GM20431 (cell line): ENCODE measurements around the gene EXOSC6.
"Not testable (repeated sequence)": the region's sequence is repeated elsewhere in the genome, so short reads cannot be mapped to it uniquely, and the experiment has no call there.

ENCODE experiments used
- in situ Hi-C: fragments of 300-500 bp; cut with MseI, MboI; formaldehyde crosslinking; loops from one replicate; pipeline ENCODE4 v1.15.0; 2020; ENCODE audit warnings: low sequenced_read_pairs; ENCODE audit not compliant: unreplicated experiment

EXOSC6 gene

DNA sequence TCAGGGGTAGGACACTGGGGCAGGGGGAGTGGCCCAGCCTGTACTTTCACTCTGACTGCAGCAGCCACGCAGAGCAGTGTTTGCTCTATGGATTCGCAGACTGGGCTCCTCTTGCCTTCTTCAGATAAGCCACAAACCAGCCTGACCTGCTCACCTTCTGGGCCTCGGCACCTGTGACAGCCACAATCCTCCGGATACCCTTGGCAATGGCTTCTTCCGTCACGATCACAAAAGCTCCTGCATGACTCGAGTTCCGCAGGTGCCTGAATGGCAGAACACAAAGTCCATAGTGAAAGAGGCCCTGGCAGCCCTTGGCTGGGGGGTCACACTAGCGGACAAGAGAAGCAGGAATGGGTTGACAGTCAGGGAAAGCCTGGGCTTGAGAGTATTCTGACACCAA, 3.8 kb upstream of the EXOSC6 start:
- in situ Hi-C loops = no loop called here

DNA sequence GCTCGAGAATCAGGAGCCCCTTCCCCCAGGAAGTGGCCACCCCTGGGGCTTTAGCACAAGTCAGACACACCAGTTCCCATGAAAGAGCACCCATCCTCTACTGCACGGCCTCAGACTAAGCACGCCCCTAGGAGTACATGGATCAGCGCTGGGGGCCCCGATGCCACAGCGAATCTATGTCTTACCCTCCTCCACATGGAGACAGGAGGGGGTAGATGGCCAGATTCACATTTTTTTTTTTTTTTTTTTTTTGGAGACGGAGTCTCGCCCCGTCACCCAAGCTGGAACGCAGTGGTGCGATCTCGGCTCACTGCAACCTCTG, 3.2 kb upstream of the EXOSC6 start:
- in situ Hi-C loops = no loop called here

DNA sequence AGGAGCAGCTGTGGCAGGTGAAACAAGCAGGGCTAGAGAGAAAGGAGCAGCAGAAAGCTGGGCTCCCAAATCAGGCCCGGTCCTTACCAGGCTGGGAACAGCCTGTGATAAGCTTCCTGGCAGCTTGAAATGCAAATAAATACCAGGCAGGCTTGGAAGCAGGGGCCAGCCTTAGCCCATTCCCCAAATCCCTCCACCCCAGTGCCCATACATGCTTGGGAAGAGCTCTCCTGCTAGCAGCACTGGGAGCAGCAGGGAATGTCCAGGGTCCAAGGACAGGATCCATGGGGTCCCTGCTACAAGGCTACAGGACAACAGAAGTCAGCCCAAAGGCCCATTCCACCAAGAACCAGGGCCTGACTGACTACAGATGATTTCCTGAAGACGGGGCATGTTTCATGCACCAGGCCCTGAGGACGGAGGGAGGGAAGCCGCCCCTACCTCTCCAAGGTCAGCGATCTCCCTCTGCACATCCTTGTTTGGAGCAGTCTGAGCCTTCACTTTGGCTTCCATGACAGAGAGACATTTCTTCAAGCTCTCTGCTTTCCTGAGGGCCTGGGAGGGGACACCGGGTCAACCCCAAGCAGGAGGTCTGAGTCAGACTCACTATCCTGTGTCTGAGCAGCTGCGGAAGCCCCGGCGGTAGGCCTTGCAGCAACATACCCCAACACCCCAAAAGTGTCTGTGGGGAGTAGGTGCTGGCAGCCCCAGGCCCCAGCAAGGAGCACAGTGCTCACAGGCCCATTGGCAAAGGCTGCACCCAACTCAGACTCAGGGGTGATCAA, 2.6 kb upstream of the EXOSC6 start:
- in situ Hi-C loops = no loop called here

DNA sequence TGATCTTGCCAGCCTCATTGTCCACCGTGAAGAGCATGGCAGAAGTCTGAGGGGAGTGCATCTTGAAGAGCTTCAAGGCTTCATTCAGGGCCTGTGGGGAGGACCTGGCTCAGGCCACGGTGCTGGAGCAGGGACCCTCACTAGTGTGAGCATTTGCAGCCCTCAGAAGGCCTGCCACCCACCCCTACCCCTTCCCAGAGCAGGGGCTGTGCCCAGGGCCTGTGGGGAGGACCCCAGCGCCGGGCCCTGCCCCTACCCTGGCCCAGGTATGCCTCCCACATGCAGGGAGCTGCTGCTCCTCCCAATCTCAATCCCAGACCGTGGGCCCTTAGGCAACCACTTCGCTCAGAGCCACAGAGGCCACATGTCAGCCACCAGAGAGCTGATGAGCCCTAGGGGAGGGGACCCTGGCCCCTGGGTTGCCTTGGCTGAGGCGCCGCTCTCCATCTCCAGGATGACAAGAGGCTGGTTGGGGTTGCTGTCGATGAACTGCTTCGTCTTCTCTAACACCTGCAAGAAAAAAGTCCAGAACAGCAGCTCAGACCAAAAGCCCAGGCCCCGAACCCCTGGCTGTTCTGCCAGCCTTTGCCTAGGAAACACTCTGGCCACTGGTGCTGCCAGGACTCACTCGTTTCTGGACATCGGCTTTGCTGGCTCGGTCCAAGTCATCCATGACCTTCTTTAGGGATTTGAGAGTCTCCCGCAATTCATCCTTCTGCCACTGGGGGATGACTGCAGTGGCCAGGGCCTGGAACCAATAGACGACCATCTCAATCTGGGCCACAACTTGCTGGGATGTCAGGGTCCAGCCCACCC, 1.8 kb upstream of the EXOSC6 start:
- in situ Hi-C loops = no loop called here

DNA sequence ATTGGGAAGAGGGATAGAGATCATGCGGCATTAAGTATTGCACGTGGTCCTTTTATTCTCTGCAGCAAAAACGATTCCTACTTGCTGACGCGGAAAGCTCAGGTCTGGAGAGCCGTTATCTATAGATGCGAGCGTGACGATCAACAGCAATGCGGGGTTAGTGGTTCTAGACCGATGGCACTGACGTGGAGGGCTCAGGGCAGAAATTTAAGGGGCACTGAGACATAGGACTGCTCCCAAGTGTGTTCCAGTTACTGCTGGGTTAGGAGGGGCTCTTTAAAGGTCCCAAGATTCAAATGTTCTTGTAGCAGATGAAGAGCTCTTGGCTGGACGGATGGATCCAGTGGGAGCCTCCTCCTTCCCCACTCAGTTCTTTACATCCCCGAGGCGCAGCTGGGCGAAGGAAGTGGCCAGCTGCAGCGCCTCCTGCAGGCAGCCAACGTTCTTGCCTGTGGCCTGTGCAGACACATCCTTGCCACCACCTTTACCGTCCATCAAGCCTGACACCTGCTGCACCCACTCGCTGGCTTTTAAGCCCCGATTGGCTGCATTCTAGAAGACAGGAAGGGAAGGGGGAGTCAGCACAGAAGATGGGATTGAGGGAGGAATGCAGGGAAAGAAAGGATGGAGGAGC, 732 bp upstream of the EXOSC6 start:
- in situ Hi-C loops = no loop called here

DNA sequence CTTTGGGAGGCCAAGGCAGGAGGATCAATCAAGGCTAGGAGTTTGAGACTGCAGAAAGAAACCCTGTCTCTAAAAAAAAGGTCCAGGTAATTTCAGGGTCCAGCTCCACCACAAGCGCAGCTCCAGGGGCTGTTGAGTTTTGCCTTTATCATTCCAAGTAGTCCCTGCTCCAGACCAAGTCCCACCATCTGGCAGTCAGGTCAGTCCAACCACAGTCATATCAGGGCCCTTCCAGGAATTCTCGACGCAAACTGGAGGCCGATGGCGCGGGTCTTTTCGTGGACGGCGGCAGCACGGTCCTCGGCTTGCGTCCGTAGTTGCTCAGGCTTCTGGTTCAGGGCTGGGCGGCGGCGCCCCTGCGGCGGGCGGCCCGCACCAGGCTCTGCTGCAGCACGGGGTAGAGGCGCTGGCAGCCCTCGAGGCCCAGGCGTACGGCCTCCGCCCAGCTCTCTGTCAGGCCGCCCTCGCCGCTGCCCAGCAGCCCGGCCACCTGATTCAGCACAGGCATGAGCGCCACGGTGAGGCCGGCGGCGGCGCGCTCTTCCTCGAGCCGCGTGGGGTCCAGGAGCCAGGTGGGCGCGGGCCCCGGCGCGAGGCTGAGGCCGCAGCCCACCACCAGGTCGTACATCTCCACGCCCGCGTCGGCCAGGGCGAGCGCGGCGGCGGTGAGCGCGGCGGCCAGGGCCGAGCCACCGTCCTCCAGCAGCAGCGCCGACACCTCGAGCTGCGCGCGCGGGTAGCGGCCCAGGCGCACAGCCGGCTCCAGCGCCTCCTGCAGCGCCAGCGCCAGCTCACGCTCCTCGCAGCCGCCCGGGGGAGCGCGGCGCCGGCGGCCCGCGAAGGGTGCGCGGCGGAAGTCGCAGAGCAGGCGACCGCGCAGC, 752 bp downstream of the EXOSC6 start:
- in situ Hi-C loops = no loop called here

DNA sequence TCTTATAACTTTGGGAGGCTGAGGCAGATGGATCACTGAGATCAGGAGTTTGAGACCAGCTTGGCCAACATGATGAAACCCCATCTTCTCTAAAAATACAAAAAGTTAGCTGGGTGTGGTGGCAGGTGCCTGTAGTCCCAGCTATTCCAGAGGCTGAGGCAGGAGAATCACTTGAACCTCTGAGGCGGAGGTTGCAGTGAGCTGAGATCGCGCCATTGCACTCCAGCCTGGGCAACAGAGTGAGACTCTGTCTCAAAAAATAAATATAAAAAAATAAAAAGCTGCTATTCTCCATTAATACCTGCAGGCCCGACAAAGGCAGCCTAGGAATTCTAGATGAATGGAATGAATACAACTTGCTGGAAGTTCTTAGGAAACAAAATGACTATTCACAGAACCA, 2.0 kb downstream of the EXOSC6 start:
- in situ Hi-C loops = not testable (repeated sequence)

DNA sequence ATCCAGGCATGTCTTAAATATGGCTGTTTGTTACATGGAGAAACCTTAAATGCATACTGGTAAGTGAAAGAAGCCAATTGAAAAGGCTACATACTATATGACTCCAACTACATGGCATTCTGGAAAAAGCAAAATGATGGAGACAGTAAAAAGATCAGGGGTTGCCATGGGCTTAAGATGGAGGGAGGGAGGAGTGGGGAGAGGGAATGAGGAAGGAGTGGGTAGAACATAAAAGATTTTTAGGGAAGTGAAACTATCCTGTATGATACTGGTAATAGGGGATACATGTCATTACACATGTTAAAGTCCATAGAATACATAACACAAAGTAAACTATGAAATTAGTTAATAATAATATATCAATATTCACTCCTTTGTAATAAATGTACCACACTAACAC, 13.0 kb downstream of the EXOSC6 start:
- in situ Hi-C loops = not testable (repeated sequence)

DNA sequence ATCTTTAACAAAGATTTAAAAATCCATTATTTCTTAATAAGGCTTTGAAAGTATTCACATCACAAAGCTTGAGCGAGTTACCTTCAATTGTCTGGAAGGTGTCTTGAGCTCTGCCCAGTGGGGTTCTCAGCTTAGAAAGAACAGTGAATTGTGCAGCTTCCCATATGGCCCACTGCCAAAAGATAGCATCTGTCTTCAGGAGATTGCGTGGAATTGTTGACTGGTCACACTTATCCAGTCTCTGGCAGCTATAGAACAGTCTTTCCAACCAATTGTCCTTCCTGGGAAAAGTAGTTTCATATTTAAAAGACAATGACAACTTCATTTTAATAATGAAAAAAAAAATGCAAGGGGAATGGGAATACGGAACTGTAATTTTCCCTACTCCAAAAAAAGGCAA, 19.9 kb downstream of the EXOSC6 start:
- in situ Hi-C loops = not testable (repeated sequence)

DNA sequence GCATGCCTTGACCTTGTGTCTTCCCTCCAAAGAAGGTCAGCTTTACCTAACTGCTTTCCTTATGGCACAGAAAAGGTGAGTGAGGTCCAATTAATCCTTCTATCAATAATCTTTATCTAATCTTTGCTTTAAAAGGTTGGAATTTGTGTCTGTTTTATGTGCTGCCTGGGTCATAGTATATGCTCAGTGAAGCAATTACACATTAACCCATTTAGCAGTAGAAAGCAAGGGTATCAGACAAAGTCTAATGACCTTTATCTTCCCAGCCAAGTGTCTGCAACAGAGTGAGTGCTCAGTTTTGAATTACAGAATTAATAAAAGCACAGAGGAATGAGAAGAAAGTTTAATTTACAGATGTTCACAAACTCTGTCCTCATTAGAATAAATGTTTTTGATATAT, 25.7 kb downstream of the EXOSC6 start:
- in situ Hi-C loops = not testable (repeated sequence)

DNA sequence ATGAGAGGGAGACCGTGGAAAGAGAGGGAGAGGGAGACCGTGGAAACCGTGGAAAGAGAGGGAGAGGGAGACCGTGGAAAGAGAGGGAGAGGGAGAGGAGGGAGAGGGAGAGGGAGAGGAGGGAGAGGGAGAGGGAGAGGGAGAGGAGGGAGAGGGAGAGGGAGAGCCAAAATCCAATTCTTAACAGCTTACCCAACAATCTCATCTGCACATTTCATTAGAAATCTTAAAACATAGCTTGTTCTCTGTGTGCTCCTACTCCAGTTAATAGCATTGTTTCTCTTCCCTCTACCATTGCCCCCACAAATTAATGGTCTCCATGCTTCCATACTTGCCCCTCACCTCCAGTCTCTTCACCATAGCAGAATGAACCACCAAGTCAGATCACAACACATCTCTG, 26.3 kb downstream of the EXOSC6 start:
- in situ Hi-C loops = not testable (repeated sequence)

DNA sequence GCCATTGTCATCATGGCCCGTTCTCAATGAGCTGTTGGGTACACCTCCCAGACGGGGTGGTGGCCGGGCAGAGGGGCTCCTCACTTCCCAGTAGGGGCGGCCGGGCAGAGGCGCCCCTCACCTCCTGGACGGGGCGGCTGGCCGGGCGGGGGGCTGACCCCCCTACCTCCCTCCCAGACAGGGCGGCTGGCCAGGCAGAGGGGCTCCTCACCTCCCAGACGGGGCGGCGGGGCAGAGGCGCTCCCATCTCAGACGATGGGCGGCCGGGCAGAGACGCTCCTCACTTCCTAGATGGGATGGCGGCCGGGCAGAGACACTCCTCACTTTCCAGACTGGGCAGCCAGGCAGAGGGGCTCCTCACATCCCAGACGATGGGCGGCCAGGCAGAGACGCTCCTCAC, 27.1 kb downstream of the EXOSC6 start:
- in situ Hi-C loops = not testable (repeated sequence)

DNA sequence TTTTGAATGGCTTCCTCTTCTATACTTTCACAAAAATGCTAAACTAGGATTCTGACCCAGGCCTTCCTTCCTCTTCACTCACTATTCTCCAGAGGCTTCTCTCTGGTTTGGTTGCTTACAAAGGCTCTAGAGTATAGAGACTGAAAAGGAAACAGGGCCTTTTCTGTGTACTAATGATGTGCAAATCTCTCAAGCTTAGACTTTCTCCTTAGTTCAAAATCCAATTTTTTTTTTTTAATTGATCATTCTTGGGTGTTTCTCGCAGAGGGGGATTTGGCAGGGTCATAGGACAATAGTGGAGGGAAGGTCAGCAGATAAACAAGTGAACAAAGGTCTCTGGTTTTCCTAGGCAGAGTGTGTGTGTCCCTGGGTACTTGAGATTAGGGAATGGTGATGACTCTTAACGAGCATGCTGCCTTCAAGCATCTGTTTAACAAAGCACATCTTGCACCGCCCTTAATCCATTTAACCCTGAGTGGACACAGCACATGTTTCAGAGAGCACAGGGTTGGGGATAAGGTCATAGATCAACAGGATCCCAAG, 27.7 kb downstream of the EXOSC6 start:
- in situ Hi-C loops = not testable (repeated sequence)

DNA sequence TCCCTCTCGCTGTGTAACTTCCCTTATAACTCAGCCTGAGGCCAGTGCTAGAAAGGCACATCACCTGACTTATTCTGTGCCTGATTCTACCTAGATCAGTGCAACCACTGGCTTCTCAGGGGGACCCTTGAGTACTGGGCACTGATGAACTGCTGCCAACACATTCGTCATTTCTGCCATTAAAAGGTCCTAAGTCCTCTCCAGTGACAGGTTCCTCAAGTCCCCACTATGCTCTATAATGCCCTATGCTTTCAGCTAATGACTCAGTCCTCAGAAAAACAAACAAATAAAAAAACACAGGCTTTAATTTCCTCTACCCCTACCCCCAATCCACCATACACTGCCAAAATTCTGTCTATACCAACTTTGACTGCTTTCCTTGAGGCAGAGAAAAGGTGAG, 28.5 kb downstream of the EXOSC6 start:
- in situ Hi-C loops = not testable (repeated sequence)

DNA sequence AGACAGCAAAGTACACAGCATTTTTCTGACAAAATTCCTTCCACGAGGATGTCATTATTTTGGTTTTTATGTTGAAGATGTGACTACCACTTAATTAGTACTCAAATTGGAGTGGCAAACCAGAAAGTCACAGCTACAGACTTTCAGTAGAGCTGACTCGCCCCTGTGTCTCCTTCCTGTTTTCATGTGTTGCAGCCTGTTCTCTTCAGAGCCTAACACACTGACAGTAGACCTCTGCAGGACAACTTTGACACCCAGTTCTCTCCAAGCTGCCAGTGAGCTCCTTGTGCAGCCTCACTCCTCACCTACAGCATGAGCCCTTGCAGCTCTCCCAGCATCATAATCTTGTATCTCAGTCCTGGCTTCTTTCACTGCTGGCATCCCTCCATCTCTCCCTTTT, 29.2 kb downstream of the EXOSC6 start:
- in situ Hi-C loops = not testable (repeated sequence)

DNA sequence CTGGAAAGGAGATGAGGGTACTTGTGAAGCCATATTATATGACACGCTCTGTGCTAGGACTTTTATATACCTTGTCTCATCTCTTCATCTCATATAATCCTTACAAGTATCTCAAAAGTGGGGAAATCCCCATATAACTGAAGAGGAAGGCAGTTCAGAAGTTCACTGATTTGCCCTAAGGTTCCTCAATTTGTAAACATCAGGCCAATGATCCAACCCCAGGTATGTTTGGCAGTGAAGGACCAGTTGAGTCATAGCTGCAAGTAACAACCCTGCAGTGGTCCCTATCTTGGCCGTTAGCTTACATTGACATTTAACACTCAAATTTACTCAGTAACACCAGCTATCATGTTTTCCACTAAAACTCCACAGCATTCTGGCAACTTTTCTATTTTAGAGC, 33.2 kb downstream of the EXOSC6 start:
- in situ Hi-C loops = not testable (repeated sequence)

DNA sequence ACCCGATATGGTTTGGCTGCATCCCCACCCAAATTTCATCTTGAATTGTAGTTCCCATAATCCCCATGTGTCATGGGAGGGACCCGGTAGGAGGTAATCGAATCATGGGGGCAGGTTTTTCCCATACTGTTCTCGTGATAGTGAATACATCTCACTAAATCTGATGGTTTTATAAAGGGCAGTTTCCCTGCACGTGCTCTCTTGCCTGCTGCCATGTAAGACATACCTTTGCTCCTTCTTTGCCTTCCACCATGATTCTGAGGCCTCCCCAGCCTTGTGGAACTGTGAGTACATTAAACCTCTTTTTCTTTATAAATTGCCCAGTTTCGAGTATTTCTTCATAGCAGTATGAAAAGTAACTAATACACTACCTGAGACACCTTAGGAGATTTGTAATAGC, 45.4 kb downstream of the EXOSC6 start:
- in situ Hi-C loops = not testable (repeated sequence)

DNA sequence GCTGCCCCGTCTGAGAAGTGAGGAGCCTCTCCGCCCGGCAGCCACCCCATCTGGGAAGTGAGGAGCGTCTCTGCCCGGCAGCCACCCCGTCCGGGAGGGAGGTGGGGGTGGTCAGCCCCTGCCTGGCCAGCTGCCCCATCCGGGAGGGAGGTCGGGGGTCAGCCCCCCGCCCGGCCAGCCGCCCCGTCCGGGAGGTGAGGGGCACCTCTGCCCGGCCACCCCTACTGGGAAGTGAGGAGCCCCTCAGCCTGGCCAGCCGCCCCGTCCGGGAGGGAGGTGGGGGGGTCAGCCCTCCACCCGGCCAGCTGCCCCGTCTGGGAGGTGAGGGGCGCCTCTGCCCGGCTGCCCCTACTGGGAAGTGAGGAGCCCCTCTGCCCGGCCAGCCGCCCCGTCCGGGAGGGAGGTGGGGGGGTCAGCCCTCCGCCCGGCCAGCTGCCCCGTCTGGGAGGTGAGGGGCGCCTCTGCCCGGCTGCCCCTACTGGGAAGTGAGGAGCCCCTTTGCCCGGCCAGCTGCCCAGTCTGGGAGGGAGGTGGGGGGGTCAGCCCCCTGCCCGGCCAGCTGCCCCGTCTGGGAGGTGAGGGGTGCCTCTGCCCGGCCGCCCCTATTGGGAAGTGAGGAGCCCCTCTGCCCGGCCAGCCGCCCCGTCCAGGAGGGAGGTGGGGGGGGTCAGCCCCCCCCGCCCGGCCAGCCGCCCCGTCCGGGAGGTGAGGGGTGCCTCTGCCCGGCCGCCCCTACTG, 46.9 kb downstream of the EXOSC6 start:
- in situ Hi-C loops = not testable (repeated sequence)

DNA sequence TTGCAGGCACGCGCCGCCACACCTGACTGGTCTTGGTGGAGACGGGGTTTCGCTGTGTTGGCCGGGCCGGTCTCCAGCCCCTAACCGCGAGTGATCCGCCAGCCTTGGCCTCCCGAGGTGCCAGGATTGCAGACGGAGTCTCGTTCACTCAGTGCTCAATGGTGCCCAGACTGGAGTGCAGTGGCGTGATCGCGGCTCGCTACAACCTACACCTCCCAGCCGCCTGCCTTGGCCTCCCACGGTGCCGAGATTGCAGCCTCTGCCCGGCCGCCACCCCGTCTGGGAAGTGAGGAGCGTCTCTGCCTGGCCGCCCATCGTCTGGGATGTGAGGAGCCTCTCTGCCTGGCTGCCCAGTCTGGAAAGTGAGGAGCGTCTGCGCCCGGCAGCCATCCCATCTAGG, 47.7 kb downstream of the EXOSC6 start:
- in situ Hi-C loops = not testable (repeated sequence)
